Fibroblast of villous mesenchyme (primary cell): ENCODE measurements around the gene CFAP157. TPM values are rescaled to one million over a fixed set of nuclear protein-coding genes. Genes with fewer than 3 reads are reported as not detected.
A peak's percentile ranks its signal among the peaks of the same experiment; 100 is the strongest.

Experiments
- DNase-seq: peaks from one replicate; pipeline ENCODE4 v3.0.0-alpha.2; 2010; ENCODE audit warnings: low read depth
- H3K4me3 ChIP-seq: 2 replicates; pipeline ENCODE4 v1.5.1; 2011; ENCODE audit warnings: low read depth, mild to moderate bottlenecking, low read length
- total RNA-seq: library from RNA; depleted of rRNA; stranded (reverse); fragments of >200 nt; gene quantifications from 2 replicates; pipeline ENCODE4 v1.2.3, GENCODE V29; 2012
- TF ChIP-seq, protein P1 (sequence below): IDR thresholded peaks from 2 replicates; pipeline ENCODE4 v1.5.1; 2012; ENCODE audit warnings: low read depth, mild to moderate bottlenecking, low read length; ENCODE audit not compliant: insufficient read depth

Gene CFAP157
- total RNA-seq, 1 donor, result under 0.01 TPM

DNA sequence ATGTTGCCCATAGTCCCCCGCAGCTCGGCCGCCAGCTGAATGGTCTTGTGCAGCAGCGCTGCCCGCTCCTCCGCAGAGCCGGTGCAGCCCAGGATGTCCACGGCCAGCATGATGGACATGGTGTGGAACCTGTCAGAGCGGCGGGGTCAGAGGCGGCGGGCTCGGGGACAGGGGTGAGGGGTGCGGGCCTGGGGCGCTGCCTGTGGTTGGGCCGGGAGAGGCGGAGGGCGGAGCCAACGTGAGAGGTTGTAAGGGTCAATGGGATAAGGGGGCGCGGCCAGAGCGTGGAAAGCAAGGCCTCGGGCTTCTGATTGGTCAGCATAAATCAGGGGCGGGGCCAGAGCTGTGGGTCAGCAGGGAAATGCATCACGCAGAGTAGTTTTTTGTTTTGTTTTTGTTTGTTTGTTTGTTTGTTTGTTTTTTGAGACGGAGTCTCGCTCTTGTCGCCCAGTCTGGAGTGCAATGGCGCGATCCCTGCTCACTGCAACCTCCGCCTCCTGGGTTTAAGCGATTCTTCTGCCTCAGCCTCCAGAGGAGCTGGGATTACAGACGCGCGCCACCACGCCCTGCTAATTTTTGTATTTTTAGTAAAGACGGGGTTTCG is 35.1 kb downstream of the CFAP157 start:
- no peak overlapping the region for H3K4me3 ChIP-seq
- TF ChIP-seq, protein P1, sequence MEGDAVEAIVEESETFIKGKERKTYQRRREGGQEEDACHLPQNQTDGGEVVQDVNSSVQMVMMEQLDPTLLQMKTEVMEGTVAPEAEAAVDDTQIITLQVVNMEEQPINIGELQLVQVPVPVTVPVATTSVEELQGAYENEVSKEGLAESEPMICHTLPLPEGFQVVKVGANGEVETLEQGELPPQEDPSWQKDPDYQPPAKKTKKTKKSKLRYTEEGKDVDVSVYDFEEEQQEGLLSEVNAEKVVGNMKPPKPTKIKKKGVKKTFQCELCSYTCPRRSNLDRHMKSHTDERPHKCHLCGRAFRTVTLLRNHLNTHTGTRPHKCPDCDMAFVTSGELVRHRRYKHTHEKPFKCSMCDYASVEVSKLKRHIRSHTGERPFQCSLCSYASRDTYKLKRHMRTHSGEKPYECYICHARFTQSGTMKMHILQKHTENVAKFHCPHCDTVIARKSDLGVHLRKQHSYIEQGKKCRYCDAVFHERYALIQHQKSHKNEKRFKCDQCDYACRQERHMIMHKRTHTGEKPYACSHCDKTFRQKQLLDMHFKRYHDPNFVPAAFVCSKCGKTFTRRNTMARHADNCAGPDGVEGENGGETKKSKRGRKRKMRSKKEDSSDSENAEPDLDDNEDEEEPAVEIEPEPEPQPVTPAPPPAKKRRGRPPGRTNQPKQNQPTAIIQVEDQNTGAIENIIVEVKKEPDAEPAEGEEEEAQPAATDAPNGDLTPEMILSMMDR, result no peak
- DNase-seq, result no peak

- TF ChIP-seq, protein P1, result no peak
- no peak overlapping the region for H3K4me3 ChIP-seq
- no peak for DNase-seq
Measured at GRCh38 chr9:127742435-127743088, 35.8 kb downstream of the CFAP157 start.

- H3K4me3 ChIP-seq, result no peak overlapping the region
- DNase-seq, result no peak
- TF ChIP-seq, protein P1, result no peak
Measured at GRCh38 chr9:127744398-127745110, 37.8 kb downstream of the CFAP157 start.

- DNase-seq, result no peak
- TF ChIP-seq, protein P1, result no peak
- no peak overlapping the region for H3K4me3 ChIP-seq
Measured at GRCh38 chr9:127746959-127747569, 40.3 kb downstream of the CFAP157 start.

DNA sequence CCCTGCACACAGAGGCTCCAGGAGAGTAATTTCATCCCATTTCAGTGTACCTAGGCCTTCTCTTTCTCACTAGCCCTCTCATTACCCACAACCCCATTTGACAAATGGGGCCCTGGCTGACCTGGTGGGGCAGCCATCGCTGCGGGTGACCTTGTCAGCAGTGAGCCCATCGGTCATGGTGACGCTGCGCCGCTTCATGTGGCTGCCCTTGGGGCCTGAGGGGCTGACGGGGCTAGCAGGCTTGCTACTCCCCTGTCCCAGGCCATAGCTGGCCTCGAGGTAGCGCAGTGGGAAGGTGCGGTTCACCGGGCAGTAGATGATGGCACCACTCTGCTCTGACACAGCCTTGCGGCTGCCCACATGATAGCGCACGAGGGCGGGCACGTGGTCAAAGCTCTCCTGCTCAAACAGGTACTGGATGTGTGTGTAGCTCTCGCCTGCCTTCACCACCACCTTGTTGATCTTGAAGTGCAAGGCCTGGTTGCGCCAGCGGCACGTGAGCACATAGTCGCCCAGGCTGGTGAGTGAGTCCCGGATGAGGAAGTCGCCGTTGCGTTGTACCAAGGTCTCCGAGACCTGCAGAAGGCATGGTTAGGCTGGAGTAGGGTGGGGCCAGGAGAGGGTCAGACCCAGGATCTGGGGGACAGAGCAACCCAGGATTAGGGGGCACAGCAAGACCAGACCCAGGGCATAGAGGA is 42.5 kb downstream of the CFAP157 start:
- DNase-seq, result no peak
- no peak overlapping the region for H3K4me3 ChIP-seq
- TF ChIP-seq, protein P1, result no peak

- peak; percentile 30 for DNase-seq
- TF ChIP-seq, protein P1, result no peak
- H3K4me3 ChIP-seq, result no peak overlapping the region
Measured at GRCh38 chr9:127751269-127752054, 44.7 kb downstream of the CFAP157 start.
